ENCODE results near the gene EIF4EBP3. TPM values are rescaled to one million over a fixed set of nuclear protein-coding genes. Genes with fewer than 3 reads are reported as not detected.
A peak's percentile ranks its signal among the peaks of the same experiment; 100 is the strongest.

EIF4EBP3 gene
- polyA plus RNA-seq, 1 of the 3 experiments (the other 2 are of a cell fraction): 1.1 TPM

- TF ChIP-seq EZH2phosphoT487 (IDR thresholded peaks at IDR 0.05; ENCODE audit: borderline replicate concordance, low read depth) (no peak), FOXJ3 (CRISPR knock-in tag; IDR thresholded peaks at IDR 0.05) (no peak), FOSL2 (IDR thresholded peaks at IDR 0.05; ENCODE audit: borderline replicate concordance, low read depth) (no peak), RCOR1 (IDR thresholded peaks at IDR 0.05; ENCODE audit: low read length) (peak; percentile 40), ZBTB33 (IDR thresholded peaks at IDR 0.05; ENCODE audit: borderline replicate concordance, low read depth) (no peak), YY1 (IDR thresholded peaks at IDR 0.05; ENCODE audit: low read depth) (no peak), TAF1 (IDR thresholded peaks at IDR 0.05; ENCODE audit: borderline replicate concordance, low read depth, low read length) (no peak), CHD2 (IDR thresholded peaks at IDR 0.05; ENCODE audit: low read length, partially characterized antibody) (peak; percentile 13), POLR2AphosphoS5 (IDR thresholded peaks at IDR 0.05; ENCODE audit: low read depth, low read length) (peak; percentile 33; the same call in 1 of the 2 replicates), RXRA (IDR thresholded peaks at IDR 0.05; ENCODE audit: borderline replicate concordance, low read depth) (no peak)
Observed at GRCh38 chr5:140549237-140550144, 2.0 kb downstream of the EIF4EBP3 start (continued).

- POLR2A ChIA-PET: interaction anchor here (1.1 to 1.7 kb wide), 2 partner anchors 20 to 97 kb away, joined by 3 to 6 read pairs; partner anchors contain the start of genes IK and NDUFA2
- TF ChIP-seq TCF12 (IDR thresholded peaks at IDR 0.05) (no peak), FOXJ3 (CRISPR knock-in tag; IDR thresholded peaks at IDR 0.05) (no peak), YY1 (IDR thresholded peaks at IDR 0.05; ENCODE audit: low read depth) (no peak), JUND (IDR thresholded peaks at IDR 0.05) (no peak), SMC3 (IDR thresholded peaks at IDR 0.05; ENCODE audit: low read depth, low read length) (no peak)
- Histone ChIP-seq H3K4me2 (no peak overlapping the region), H3K9me3 (no peaks in the 10 kb centered on the region), H3K79me2 (ENCODE audit: insufficient read depth) (peaks cover 46% of the 10 kb centered on the region), H3K27ac (ENCODE audit: low read depth in 2 of 2, low read length in 1 of 2) (peak overlapping the region; percentile 32 to 87; a peak in 3 of 4 replicates), H3K4me1 (ENCODE audit: control insufficient read depth in 1 of 2, insufficient read depth in 2 of 2, low read depth in 1 of 2, low read length in 1 of 2) (peaks cover 15 to 49% of the 10 kb centered on the region in 2 experiments), H3K27me3 (ENCODE audit: insufficient read depth) (no peaks in the 10 kb centered on the region), H3K36me3 (replicated peaks in 1 of 2; ENCODE audit: control insufficient read depth in 1 of 2, insufficient read depth in 2 of 2, low read length in 1 of 2) (peaks cover 21 to 43% of the 10 kb centered on the region in 2 experiments), H4K20me1 (ENCODE audit: insufficient read depth) (peaks cover 4% of the 10 kb centered on the region), H3K4me3 (ENCODE audit: low read depth in 2 of 2, low read length in 1 of 2) (no peak overlapping the region), H2AFZ (ENCODE audit: low read depth) (no peak overlapping the region), H3K9me2 (no peaks in the 10 kb centered on the region), H3F3A (replicated peaks; ENCODE audit: insufficient read depth) (peaks cover 55% of the 10 kb centered on the region), H3K9ac (no peak overlapping the region)
- CTCF ChIA-PET: no interaction called here
- no peak for DNase-seq
- WGBS (ENCODE audit: low lambda C conversion rate): 92% methylated on average over 7 of the region's 11 CpGs
Observed at GRCh38 chr5:140550147-140551079, 3.0 kb downstream of the EIF4EBP3 start.
